RKO (cell line): ENCODE data around the gene PRLH.
"Not testable (repeated sequence)": the region's sequence is repeated elsewhere in the genome, so short reads cannot be mapped to it uniquely, and the experiment has no call there.

ENCODE experiments used
- DNase-seq: peaks from one replicate; pipeline ENCODE4 v3.0.0-alpha.2; 2016; ENCODE audit warnings: low spot score

The PRLH gene

DNA sequence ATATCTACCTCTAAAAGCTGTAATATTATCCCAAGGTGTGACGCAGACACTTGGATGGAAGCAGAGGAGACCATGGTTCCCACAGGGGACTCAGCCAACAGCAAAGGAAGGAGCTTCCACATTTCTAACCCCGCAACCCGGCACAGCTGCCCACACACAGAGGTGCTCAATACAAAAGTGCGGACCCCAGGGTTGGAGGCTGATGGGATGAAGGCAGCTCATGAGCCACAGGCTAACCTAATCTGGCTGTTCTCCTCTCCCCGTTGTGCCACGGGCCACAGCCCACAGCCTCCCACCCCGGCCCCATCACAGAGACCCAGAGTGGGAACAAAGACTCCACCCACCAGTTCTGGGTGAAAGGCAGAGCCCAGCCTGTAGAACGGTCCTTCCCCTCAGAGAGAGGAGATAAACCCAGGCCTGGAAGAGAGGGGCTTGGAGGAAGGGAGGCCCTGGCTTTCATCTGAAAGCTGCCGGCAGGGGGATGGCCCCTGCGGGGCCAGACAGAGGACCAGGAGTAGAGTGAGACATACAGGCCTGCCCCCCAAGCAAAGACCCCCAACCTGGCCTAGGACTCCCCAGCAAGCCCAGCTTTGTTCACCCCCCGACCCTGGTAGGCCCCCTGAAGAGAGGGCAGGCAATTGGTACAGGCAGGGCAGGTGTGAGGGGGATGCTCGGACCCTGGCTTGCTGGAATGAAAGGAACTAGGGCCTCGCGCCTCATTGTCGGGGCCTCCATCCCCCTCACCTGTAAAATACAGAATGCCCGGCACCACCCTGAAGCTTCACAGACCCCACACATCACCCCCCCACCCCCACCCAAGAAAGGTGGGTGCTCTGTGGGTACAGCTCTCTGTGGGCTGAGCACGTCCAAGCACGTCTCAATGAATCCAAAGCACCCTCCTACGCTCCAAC lies 17.3 kb downstream of the PRLH start:
- DNase-seq: no peak

GRCh38 chr2:237585590-237586221 lies 19.3 kb downstream of the PRLH start:
- no peak for DNase-seq

DNA sequence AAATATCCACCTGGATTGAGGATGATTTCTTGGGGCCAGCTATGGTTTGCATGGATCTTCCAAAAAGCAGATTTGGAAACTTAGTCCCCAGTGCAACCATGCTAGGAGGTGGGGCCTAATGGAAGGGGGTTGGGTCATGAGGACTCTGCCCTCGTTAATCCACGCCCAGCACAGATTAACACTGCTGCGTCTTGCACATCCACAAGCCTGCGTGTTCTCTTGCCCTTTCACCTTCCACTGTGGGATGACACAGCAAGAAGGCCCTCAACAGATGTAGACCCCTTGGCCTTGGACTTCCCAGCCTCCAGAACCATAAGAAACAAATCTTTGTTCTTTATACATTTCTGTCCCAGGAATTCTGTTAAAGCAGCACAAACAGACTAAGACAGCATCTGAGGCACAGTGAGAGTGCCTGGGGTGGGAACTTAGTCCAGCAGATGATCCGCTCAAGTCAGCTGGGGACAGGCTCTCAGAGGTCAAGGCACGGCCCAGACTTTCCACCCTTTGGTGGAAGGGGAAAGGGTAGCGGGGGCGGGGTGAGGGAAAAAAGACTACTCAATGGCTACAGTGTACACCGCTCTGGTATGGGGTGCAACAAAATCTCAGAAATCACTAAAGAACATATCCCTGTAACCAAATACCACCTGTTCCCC lies 21.8 kb downstream of the PRLH start:
- no peak for DNase-seq

- DNase-seq: no peak
Observed at GRCh38 chr2:237590272-237591140, 24.1 kb downstream of the PRLH start, which contains the start of gene RAB17. TSS of gene RAB17 (minus strand) at chr2:237590734. CDS start at chr2:237586154, 4,580 bp downstream.

GRCh38 chr2:237591141-237591881 lies 24.9 kb downstream of the PRLH start:
- DNase-seq: no peak

GRCh38 chr2:237592425-237592980 lies 26.1 kb downstream of the PRLH start:
- no peak for DNase-seq

GRCh38 chr2:237593036-237593435 lies 26.7 kb downstream of the PRLH start:
- no peak for DNase-seq

- no peak for DNase-seq
Observed at GRCh38 chr2:237593596-237594320, 27.4 kb downstream of the PRLH start.

DNA sequence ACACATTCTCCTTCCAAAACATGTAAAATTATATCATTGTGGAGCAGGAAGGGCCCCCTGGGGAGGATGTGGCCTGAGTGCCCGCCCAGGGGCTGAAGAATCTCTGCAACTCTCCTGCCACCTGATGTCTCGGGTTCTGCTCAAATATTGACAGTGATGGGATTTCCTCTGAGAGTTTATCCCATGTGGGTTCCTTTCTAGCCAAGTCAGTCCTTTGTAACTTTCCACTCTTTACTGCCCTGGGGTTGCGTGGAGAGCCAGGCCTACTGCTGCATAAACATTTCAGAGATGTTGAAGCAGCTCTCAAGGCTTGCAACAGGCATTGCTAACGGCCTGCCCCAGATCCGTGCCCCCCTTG lies 28.1 kb downstream of the PRLH start:
- no peak for DNase-seq

DNA sequence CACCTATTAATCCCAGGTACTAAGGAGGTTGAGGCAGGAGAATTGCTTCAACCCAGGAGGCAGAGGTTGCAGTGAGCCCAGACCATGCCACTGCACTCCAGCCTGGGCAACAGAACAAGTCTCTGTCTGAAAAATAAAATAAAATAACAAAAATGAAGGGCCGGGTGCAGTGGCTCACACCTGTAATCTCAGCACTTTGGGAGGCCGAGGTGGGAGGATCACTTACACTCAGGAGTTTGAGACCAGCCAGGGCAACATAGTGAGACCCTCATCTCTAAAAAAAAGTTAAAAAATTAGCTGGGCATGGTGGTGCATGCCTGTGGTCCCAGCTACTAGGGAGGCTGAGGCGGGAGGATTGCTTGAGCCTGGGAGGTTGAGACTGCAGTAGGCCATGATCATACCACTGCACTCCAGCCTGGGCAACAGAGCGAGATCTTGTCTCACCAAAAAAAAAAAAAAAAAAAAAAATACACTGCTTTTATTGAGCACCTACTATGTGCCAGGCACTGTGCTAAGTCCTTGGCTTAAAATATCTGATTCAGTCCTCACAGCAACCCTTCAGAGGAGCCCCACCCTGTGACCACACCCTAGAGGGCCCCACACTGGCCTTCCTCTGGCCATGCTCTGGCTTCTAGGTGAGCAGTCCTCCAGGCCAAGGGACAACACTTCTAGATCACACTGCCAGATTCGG lies 29.6 kb downstream of the PRLH start:
- DNase-seq: not testable (repeated sequence)

DNA sequence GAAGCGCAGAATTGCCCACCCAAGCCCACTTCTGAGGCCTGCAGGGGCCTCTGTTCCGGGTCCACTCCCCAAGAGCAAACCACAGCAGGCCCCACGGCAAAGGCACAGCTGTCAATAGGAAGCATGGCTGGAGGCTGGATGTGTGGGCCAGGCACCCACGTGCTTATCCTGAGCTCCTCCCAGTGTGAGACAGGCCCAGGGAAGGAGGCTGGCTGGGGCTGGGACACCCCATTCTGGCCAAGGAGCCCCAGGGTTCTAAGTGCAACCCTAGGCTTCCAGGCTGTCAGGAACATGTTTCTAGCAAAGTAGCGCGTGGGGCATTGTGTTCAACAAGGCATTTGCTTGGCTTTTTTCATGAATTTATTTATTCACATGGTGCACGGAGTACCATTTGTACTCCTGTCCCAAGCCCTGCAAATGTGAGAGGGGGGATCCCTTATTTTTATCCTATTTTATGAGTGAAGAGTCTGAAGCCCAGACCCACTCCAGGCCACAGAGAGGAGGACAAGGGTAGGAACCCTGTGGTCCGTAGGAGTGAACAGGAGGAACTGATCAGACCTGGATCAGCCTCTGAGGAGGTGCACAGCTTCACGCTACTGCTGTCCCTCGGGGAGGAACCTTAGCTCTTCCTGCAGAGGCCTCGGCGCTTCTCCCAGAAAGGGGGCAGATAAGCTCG lies 30.3 kb downstream of the PRLH start:
- DNase-seq: no peak

DNA sequence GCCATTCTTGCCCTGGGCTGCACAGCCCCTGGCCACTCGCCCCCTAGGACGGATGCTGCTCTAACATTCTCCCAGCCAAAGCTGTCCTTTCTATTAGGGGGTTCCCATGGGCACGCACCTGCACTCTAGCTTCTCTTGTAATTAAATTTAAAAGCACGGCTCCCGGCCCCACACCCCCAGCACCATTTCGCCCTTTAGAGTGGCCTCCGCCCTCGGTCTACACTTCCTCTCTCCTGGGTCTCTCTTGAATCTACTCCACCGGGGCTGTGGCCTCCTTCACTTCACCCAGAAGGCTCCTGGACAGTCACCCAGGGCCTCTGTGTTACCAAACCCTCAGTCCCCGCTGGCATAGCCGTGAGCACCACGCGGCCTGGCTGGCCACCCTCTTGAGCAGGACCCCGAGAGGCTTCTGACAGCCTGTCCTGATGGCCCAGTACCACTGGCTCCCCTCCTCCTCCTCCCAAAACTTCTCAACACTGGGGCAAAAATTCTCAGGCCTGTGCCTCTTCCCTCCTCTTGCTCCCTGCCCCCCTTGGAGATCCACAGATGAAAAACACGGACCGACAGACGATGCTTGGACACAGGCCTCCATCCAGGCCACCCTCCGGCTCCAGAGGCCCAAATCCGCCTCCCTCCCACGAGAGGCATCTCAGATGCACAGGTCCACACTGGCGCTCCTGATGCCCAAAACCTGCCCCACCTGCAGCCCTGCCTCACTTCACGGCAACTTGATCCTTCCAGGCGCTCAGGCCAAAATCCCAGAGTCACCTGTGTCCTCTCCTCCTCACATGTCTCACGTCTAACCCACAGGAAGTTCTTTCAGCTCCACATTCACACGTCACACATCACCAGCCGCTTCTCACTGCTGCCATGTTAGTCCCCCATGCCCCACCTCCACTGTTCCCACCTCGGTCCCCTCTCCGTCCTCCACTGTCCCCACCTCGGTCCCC lies 31.1 kb downstream of the PRLH start:
- DNase-seq: no peak

DNA sequence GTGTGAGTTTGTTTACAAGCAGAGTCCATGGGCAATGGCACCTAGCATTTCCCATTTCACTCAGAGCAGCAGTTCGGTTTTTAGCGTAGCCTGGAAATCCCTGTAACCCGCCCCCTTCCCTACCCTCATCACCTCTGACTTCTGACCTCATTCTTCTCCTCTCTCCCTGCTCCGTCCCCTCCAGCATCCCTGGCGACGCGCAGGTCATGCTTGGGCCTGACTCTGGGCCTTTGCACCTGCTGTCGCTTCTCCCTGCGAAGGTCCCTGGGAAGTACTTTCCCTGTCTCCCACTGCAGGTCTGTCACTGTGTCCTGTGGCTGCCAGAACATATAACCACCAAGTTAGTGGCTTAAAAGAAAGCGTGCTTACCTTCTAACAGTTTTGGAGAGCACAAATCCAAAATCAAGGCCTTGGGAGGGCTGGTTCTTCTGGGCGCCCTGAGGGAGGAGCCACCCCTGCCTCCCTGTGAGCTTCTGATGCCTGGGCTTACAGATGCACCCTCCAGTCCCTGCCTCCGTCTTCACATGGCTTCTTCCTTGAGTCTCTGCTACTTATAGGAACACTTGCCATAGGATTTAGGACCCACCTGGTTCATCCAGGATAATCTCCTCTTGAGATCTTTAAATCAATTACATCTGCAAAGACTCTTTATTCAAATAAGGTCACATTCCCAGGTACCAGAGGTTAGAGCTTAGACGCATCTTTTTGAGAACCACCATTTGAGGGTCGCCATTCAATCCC lies 32.3 kb downstream of the PRLH start:
- DNase-seq: no peak

DNA sequence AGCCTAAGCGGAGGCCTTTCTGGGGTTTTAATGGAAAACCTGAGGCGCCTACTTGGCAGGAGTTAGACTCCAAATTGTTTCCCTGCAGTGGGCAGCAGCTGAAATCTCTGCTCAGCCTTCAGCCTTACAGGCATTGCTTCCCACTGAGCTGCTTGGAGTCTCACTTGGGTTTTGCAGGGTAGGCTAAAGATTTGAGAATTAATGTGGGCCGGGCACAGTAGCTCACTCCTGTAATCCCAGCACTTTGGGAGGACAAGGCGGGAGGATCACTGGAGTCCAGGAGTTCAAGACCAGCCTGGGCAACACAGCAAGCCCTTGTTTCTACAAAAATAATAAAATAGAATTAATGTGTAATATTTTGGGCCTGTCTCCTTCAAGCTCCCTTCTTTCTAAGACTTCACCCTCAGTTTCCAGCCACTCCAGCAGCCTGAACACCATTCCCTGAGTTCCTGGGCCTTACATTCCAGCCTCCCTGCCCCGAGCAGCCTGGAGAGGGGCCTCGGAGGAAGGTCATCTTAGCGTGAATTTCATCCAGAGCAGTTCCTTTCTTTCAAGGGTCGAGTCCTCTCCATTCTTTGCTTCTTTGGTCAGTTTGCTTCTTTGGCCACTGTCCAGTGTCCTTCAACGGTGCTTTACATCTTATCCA lies 33.2 kb downstream of the PRLH start:
- DNase-seq: no peak

GRCh38 chr2:237600205-237600846 lies 34.0 kb downstream of the PRLH start:
- DNase-seq: no peak

DNA sequence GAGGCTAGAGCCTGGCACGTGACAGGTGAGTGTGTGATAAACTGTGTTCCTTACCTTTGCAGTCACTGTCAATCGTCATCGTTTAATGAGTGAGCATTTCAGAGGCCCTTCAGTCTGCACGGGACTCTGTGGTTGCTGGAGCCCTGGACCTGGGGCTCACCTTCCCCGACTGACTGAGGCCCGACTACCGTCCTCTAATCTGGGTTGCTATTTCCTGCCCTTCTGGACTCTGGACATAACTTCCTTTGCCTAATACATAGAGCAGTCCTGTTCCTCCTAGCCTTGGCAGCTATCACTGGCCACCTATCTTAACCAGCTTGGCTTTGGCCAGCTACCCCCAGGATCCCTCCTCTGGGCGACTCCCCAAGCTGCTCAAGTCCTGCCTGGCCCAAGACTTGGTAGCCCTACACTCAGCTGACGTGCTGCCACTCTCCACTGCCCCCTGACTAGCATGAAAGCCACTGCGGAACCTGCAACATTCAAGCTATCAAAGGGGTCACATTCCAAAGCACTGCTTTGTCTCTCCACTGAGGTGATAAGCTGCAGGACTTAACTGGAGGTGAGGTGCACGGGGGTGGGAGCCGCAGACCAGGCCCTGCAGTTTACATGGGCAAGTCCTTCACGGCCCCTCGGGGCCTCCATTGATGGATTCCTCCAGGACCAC lies 35.2 kb downstream of the PRLH start:
- DNase-seq: no peak
